Subcutaneous adipose tissue (tissue), 4 donors: ENCODE results near the gene WWOX. TPM values are rescaled to one million over a fixed set of nuclear protein-coding genes. Genes with fewer than 3 reads are reported as not detected.

ENCODE experiments used
- total RNA-seq, 4 donors: library from RNA; depleted of rRNA; stranded (reverse); fragments of >200 nt; gene quantifications; one replicate each; pipeline ENCODE4 v1.1.0, GENCODE V29; 2016
- TF ChIP-seq, protein P1 (sequence below): fragments of 450-650 bp; IDR thresholded peaks from one replicate; pipeline ENCODE4 v1.5.1; 2016; ENCODE audit warnings: low read depth, mild to moderate bottlenecking, control low read depth, antibody characterized with exemption, moderate library complexity

Gene WWOX
- total RNA-seq, 4 donors from 2014 or later, result 31.4 to 67.8 (median 46.0) TPM

DNA sequence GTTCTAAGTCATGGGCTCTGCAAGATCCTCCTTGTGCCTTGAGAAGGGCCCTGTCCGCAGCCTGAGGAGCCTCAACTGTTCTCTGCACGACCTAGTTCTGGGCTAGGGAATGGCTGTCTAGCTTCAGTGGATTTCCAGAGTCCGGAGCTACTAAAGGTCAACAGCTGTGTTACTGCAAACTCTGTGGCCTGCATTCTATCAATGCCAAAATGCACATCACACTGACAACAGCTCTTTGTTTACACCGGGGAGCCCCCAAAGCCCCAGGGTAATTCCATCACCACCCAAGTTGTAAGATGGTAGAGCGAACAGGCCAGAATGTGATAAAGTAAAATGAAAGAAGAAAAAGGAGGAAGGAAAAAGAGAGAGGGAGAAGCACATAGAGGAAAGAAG, 890.9 kb downstream of the WWOX start:
- TF ChIP-seq, protein P1, sequence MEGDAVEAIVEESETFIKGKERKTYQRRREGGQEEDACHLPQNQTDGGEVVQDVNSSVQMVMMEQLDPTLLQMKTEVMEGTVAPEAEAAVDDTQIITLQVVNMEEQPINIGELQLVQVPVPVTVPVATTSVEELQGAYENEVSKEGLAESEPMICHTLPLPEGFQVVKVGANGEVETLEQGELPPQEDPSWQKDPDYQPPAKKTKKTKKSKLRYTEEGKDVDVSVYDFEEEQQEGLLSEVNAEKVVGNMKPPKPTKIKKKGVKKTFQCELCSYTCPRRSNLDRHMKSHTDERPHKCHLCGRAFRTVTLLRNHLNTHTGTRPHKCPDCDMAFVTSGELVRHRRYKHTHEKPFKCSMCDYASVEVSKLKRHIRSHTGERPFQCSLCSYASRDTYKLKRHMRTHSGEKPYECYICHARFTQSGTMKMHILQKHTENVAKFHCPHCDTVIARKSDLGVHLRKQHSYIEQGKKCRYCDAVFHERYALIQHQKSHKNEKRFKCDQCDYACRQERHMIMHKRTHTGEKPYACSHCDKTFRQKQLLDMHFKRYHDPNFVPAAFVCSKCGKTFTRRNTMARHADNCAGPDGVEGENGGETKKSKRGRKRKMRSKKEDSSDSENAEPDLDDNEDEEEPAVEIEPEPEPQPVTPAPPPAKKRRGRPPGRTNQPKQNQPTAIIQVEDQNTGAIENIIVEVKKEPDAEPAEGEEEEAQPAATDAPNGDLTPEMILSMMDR, result no peak

DNA sequence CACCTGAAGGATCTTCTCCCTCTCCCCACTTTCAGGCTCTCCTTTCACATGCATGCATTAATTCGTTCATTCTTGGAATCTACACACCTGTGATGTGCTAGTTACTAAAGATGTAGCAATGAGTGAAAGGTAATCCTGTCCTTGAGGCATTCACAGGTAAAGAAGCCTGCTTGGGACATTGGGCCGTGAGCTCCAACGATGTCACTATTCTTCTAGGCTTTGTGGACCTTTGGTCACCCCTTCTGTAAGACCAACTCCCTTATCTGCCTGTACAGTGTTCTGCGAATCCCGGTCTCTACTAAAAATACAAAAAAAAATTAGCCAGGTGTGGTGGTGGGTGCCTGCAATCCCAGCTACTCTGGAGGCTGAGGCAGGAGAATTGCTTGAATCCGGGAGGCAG, 892.5 kb downstream of the WWOX start:
- TF ChIP-seq, protein P1, result no peak

DNA sequence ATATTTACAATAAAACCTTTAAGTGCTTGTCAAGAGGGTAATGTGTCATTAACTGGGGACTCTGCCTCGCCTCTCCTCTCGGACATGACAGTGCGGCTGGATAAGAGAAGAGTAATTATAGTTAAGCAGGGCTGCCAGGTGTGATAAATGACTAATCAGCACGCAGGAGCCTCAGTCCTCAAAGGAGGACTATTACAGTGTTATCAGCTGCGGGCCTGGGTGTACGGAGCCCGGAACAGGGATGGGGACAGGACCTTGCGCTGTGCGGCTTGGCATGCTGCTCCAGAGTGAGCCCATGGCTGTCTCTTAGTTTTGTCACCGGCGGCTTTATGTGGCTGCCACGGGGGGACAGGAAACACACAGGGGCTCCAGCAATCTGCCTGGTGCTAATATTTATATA, 893.9 kb downstream of the WWOX start:
- TF ChIP-seq, protein P1, result no peak

DNA sequence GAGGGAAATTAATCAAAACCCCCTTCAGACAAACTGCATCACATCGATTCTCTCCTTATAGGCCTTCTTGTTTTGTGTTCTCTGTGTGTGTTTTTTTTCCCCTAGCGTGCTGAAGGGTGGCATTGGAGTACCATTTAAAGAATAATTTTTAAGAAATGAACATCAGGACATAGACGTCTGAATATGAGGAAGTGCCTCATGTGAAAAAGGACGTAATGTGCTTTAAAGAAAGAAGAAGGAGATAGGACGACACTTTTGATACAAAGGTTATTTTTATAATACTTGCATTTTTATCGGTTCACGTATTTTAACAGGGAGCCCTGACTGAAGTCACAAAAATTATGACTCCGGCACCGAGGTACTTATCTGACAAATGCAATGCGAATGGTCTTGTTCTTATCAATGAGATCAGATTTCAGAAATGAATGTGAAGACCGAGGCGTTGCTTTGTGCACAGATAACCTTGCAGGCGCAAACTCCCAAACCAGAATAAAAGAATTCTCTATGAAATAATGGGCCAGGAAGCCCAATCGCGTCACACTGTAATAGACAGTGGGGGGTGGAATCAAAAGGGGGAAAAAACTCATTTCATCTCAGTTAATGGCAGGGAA, 894.8 kb downstream of the WWOX start:
- TF ChIP-seq, protein P1, result no peak

DNA sequence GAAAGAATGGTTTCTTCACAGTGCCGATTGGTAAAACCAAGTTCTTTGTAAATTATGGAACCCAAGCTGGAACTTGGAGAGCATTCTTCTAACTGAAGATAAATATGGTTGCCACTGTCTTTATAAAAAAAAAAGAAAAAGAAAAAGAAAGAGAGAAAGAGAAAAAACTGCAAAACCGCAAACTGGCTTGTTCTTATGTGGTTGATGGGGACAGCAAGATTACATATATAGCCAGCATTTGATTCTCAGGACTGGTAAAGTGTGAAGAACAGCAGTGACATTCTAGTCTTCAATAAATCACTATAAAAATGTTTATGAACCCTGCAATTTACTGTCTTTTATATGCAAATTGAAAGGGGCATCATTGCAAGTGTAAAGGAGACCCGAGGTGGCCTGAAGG, 896.0 kb downstream of the WWOX start:
- TF ChIP-seq, protein P1, result no peak

DNA sequence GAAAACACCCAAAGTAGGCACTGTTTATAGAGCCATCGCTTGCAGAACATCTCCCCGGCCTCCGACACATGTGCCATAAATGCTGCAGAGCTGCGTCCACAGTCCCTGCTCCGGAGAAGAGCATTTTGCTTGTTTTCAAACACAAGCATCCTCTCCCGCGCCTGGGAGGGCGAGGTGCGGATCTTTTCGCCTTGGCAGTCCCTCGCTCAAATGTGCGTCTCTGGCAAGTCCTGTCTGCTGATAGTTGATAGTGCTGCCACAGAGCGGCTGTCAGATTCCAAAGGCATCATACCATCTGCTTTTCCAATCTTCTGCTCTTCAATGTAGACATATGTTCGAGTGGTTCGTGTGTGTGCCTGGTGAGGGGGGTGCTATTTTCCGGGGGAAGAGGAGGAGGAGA, 897.3 kb downstream of the WWOX start:
- TF ChIP-seq, protein P1, result no peak

DNA sequence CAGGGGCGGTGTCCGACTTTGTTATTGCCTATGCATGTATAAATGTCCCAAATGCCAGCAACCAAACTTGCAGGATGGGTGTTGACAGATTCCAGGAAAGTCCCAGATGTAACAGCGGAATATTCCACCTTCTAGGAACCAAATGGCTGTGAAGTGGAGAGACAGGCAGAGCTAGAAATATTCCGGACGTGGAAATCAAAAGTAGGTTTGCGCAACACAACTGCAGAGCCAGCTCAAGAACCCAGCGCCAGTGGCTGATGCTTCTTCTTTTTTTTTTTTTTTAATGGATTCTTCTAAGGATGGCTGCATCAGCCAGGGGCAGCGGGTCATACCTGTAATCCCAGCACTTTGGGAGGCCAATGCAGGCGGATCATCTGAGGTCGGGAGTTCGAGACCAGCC, 899.4 kb downstream of the WWOX start:
- TF ChIP-seq, protein P1, result no peak
